GM21367 (cell line): ENCODE measurements around the gene HIP1.
"Not testable (repeated sequence)": the region's sequence is repeated elsewhere in the genome, so short reads cannot be mapped to it uniquely, and the experiment has no call there.

ENCODE experiments used
- ATAC-seq: cut with Tn5 transposase; IDR thresholded peaks from one replicate; pipeline ENCODE4 v1.9.1; 2021; ENCODE audit not compliant: unreplicated experiment

Gene HIP1

GRCh38 chr7:75619636-75620035, 119.1 kb downstream of the HIP1 start:
- ATAC-seq = no peak

- no peak for ATAC-seq
Observed at GRCh38 chr7:75617634-75618234, 121.0 kb downstream of the HIP1 start.

- ATAC-seq = no peak
Observed at GRCh38 chr7:75616421-75617167, 122.1 kb downstream of the HIP1 start.

DNA sequence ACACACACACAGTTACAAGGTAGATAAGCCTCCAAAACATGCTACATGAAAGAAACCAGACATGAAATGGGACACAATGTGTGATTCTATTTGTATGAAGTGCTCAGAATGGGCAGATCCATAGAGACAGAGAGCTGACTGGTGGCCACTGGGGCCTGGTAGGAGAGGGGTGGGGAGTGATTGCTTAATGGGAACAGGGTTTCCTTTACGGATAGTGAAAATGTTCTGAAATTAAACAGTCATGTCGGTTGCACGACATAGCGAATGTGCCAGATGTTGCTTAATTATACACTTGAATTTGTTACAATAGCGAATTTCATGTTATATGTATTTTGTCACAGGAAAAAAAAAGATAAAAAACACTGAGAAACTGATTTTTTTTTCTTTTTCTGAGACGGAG, 124.3 kb downstream of the HIP1 start:
- no peak for ATAC-seq

GRCh38 chr7:75613351-75613750, 125.4 kb downstream of the HIP1 start:
- no peak for ATAC-seq

DNA sequence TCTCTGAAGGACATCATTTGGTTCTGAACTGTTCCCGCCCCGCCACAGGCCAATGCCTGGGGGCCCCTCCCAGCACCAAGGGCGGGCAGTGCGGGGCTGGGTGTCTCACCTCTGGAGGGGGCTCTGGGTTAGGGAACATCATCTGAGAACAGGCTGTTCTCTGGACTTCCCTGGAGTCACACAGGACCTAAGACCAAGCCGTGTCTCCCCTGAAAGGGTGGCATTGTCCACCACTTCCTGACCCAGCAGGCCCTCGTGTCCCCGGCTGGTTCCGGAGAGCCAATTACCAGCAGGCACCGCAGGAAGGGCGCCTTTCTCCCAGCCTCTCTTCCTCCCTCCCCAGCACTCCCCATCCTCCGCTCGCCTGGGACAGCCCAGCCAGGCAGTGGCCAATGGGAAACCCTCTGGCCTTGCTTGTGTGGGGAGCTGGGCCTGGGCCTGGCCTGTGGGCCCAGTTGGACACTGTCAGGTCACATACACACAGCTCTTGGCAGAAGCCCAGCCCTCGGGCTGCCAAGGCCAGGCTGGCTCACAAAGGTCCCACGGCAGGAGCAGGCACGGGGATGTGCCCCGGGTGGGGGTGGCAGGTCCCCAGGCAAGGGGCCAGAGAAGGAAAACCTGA, 127.1 kb downstream of the HIP1 start:
- no peak for ATAC-seq

GRCh38 chr7:75609416-75609815, 129.3 kb downstream of the HIP1 start:
- not testable (repeated sequence) for ATAC-seq

GRCh38 chr7:75608451-75609122, 130.2 kb downstream of the HIP1 start:
- ATAC-seq = no peak

GRCh38 chr7:75604408-75604807, 134.3 kb downstream of the HIP1 start:
- ATAC-seq = no peak

DNA sequence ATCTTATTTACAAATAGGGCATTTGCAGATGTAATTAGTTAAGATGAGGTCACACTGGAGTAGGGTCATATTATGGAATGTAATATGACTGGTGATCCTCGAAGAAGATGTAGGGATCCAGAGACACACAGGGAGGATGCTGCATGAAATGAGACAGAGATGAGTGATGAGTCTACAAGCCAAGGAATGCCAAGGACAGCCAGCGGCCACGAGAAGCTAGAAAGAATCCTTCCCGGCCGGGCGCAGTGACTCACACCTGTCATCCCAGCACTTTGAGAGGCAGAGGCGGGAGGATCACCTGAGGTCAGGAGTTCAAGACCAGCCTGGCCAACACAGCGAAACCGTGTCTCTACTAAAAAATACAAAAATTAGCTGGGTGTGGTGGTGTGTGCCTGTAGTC, 135.9 kb downstream of the HIP1 start:
- ATAC-seq = not testable (repeated sequence)

DNA sequence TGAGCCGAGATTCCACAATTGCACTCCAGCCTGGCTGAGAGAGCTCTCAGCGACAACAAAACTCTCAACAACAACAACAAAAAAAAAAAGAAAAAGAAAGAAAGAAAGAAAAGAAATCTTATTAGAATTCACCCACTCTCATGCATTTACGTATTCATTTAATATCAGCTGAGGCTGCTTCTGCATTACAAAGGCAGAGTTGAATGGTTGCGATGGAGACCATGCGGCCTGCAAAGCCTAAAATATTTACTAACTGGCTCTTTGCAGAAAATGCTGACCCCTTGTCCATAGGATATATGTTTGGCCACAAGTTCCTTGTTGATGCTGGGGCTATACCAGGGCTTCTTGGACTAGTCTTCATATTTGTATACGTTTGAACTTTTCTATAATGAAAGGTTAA, 137.2 kb downstream of the HIP1 start:
- ATAC-seq = no peak

- ATAC-seq = not testable (repeated sequence)
Observed at GRCh38 chr7:75600748-75601147, 138.0 kb downstream of the HIP1 start.

GRCh38 chr7:75599244-75599781, 139.4 kb downstream of the HIP1 start:
- ATAC-seq = no peak

DNA sequence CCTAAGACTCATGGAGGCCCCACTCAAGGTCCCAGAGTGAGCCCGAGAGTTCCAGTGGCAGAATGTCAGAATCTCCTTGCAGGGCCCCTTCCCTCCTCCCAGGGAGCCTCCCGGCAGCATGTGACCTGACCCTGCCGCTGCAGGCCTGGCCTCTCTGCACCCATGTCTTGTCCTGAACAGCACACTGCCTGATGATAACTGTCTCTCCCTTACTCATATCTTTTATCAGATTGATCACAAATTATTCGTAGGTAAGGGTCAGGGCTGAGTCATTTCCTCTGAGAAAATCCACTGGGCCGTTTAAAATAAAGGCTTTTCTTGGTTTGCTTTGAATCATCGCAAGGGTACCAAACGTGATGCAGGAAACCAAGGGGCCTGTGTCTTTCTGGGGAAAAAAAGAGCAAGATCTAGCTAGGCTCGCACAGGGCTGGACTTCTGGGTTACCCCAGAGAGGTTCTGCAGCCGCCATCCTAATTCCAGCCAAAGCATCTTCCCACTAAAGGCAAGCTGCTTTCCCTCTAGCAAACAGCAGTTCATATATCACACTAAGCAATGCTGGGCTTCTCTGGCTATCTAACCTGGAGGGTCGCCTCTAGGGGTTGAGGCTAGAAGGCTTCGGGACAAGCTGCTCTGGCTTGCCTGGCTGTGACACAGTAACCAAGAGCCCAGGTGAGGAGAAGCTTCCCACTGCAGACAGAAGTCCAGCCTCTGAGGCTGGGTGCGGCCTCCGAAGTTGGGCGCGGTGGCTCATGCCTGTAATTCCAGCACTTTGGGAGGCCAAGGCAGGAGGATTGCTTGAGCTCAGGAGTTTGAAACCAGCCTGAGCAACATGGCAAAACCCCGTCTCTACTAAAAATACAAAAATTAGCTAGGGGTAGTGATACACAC, 141.8 kb downstream of the HIP1 start:
- ATAC-seq = no peak

- ATAC-seq = no peak
Observed at GRCh38 chr7:75595766-75596165, 143.0 kb downstream of the HIP1 start.

DNA sequence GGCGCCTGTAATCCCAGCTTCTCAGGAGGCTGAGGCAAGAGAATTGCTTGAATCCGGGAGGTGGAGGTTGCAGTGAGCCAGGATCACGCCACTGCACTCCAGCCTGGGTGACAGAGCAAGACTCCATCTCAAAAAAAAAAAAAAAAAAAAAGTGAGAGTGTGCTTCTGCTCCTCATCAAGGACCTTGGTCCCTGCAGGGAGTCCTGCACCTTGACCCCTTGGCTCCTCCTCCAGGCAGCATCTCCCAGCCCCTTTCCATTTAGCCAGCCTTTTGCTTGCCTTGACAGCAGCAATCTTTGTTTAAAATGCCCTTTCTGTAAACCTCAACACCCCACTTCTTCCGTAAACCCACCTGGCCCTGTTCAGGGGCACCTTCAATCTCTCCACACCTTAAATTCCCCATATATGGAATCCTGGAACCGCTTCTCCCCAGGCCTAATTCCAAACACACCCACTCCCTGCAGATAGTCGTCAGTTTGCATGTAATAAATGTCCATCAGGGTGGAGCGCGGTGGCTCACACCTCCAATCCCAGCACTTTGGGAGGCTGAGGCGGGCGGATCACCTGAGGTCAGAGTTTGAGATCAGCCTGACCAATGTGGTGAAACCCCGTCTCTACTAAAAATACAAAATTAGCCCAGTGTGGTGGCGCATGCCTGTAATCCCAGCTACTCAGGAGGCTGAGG, 145.1 kb downstream of the HIP1 start:
- not testable (repeated sequence) for ATAC-seq

DNA sequence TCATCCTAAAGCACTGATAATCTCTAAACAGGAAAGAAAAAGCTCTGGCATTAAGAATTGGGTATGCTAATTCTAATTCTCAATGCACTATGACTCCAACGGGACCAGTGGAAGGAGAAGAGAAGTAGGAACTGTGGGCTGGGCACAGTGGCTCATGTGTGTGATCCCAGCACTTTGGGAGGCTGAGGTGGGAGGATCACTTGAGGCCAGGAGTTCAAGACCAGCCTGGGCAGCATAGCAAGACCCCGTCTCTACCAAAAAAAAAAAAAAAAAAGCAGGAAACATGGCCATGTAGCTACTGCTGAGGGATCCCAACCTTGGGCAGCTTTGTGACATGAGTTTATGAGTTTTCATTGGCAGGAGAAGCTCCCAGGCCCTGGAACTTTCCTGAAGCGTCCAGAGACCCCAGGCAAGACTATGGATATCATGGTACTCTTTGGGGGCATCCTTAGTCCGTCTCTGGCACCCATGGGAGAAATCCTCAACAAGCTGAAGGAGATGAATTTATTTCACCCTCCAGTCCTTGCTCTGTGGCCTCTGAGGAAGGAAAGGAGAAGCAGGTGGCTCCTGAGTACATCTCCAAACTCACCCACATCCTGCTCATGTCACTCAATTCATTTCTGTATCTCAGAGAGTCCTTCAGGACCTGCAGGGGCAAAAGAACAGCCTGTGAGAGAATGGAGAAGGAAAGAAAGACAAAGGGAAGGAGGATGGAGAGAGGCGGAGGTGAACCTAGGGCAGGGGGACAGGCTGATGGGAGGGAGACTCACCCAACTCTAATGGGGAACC, 147.1 kb downstream of the HIP1 start:
- no peak for ATAC-seq

DNA sequence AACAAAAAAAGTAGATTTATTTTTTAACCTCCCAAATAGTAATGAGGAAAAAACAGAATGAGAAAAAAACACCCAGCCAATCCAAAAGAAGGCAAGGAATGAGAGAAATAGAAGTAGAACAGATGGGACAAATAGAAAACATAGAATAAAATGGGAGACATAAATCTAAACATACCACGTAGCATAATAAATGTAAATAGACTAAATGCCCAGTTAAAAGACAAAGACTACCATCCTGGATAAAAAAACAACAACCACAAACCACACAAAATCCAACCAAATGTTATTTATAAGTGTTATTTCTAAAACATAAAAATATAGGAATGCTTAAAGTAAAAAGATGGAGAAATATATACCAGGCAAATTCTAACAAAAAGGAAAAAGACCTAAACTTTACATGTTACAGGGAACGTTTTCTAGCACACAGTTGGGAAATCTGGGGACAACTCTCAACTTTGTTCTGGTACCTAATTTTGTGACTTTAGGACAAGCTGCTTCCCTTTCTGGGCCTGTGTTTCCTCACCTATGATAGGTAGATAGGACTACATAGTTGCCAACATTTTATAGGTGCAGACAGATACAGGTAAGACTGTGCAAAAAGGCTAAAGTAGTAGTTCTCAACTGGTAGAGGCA, 148.3 kb downstream of the HIP1 start:
- no peak for ATAC-seq

GRCh38 chr7:75584354-75584753, 154.4 kb downstream of the HIP1 start:
- no peak for ATAC-seq
